Endothelial cell of umbilical vein (primary cell): Measurements from ENCODE around the gene IL1RL2. TPM values are rescaled to one million over a fixed set of nuclear protein-coding genes. Genes with fewer than 3 reads are reported as not detected.

Experiments
- BruUV-seq: library from RNA; stranded (reverse); fragments of 400-500 nt; replicated peaks from 2 replicates; lab custom pipeline; 2021; lab: Mats Ljungman, UMichigan
- CTCF ChIA-PET: fragments of 300-600, 350-600 bp; sonication (Branson Sonifier 250); formaldehyde crosslinking; loops from one replicate; lab custom pipeline; 2021; ENCODE audit warnings: antibody characterized with exemption, inconsistent platforms; lab: Charles Lee
- POLR2A ChIA-PET: fragments of 300-600, 350-600 bp; sonication (Branson Sonifier 250); formaldehyde crosslinking; loops from one replicate; lab custom pipeline; 2021; ENCODE audit warnings: antibody characterized with exemption, inconsistent platforms; lab: Charles Lee
- DNase-seq: peaks from one replicate; pipeline ENCODE4 v3.0.0-alpha.2; 2011; ENCODE audit warnings: low read depth, low spot score
- FAIRE-seq: peaks from 2 replicates; lab custom pipeline; 2011; peaks lifted over from hg19 to GRCh38; lab: Jason Lieb, UNC
- H2AFZ ChIP-seq: 2 replicates; pipeline ENCODE4 v1.6.0; 2012; ENCODE audit warnings: low read depth, low read length, control low read depth, inconsistent platforms
- H3K27ac ChIP-seq: 2 replicates; pipeline ENCODE4 v1.5.1; 2011; ENCODE audit warnings: low read depth, mild to moderate bottlenecking, control low read depth, low read length, moderate library complexity; ENCODE audit not compliant: insufficient read depth
- H3K27me3 ChIP-seq, 2 experiments: 2 replicates each; pipeline versions ENCODE4 v1.6.0 to v1.6.1; 2011; ENCODE audit warnings: low read length in 2 of 2, mixed read lengths in 1 of 2; ENCODE audit not compliant: control insufficient read depth in 2 of 2, insufficient read depth in 2 of 2
- H3K36me3 ChIP-seq, 2 experiments: 2 replicates in 1 of 2; 3 replicates in 1 of 2; pipeline ENCODE4 v1.5.1; 2011; ENCODE audit warnings: low read length in 2 of 2, mild to moderate bottlenecking in 1 of 2, moderate library complexity in 1 of 2; ENCODE audit not compliant: control insufficient read depth in 2 of 2, insufficient read depth in 2 of 2; ENCODE audit errors: extremely low read depth in 1 of 2
- H3K4me1 ChIP-seq: 3 replicates; pipeline ENCODE4 v1.5.1; 2011; ENCODE audit warnings: mild to moderate bottlenecking, low read length; ENCODE audit not compliant: control insufficient read depth, insufficient read depth; ENCODE audit errors: extremely low read depth
- H3K4me2 ChIP-seq: 2 replicates; pipeline ENCODE4 v1.6.1; 2011; ENCODE audit warnings: low read length, control low read depth, mixed read lengths; ENCODE audit not compliant: insufficient read depth
- H3K4me3 ChIP-seq, 3 experiments: fragments of 200-600 bp in 1 of 3; sonication (generic), shearing (Covaris generic) in 1 of 3; replicated peaks in 1 of 3; 2 replicates each; pipeline ENCODE4 v1.5.1; 2011 to 2016; ENCODE audit warnings: control low read depth in 3 of 3, low read length in 3 of 3, mild to moderate bottlenecking in 2 of 3, inconsistent platforms in 1 of 3, low read depth in 1 of 3, moderate library complexity in 1 of 3; ENCODE audit not compliant: insufficient read depth in 1 of 3
- H3K79me2 ChIP-seq: 2 replicates; pipeline ENCODE4 v1.6.0; 2012; ENCODE audit warnings: low read length, inconsistent platforms; ENCODE audit not compliant: control insufficient read depth, insufficient read depth
- H3K9ac ChIP-seq: replicated peaks from 2 replicates; pipeline ENCODE3; 2011; ENCODE audit warnings: low read length, control low read depth; ENCODE audit not compliant: insufficient read depth; ENCODE audit errors: extremely low read depth
- H3K9me1 ChIP-seq: replicated peaks from 3 replicates; pipeline ENCODE4 v1.6.0; 2011; ENCODE audit warnings: mild to moderate bottlenecking, low read length; ENCODE audit not compliant: control insufficient read depth, insufficient read depth; ENCODE audit errors: extremely low read depth
- H3K9me3 ChIP-seq: replicated peaks from 2 replicates; pipeline ENCODE4 v1.5.1; 2012; ENCODE audit warnings: low read length, inconsistent platforms; ENCODE audit not compliant: control insufficient read depth, insufficient read depth
- H4K20me1 ChIP-seq: replicated peaks from 2 replicates; pipeline ENCODE3; 2011; ENCODE audit warnings: mild to moderate bottlenecking, low read length; ENCODE audit not compliant: control insufficient read depth, insufficient read depth; ENCODE audit errors: extremely low read depth
- CTCF ChIP-seq, 2 donors: IDR thresholded peaks; 1 replicate in 1 of 2; 2 replicates in 1 of 2; pipeline ENCODE4 v1.5.1; 2011; ENCODE audit warnings: low read length in 2 of 2, mild to moderate bottlenecking in 2 of 2, moderate library complexity in 2 of 2, control low read depth in 1 of 2, inconsistent platforms in 1 of 2, low read depth in 1 of 2; ENCODE audit not compliant: insufficient read depth in 1 of 2; ENCODE audit errors: extremely low read depth in 1 of 2
- EZH2 ChIP-seq: IDR thresholded peaks from 2 replicates; pipeline ENCODE4 v1.6.1; 2012; ENCODE audit warnings: borderline replicate concordance, low read depth, mild to moderate bottlenecking, moderate library complexity, low read length, inconsistent platforms; ENCODE audit not compliant: severe bottlenecking
- FOS ChIP-seq: IDR thresholded peaks from 2 replicates; pipeline ENCODE4 v1.6.1; 2011; ENCODE audit warnings: mild to moderate bottlenecking, low read length, moderate library complexity, borderline replicate concordance; ENCODE audit not compliant: insufficient read depth
- GATA2 ChIP-seq: IDR thresholded peaks from 2 replicates; pipeline ENCODE4 v1.7.0; 2011; ENCODE audit warnings: low read depth, mild to moderate bottlenecking, moderate library complexity, mixed read lengths, low read length; ENCODE audit not compliant: insufficient read length, insufficient read depth
- JUN ChIP-seq: IDR thresholded peaks from 2 replicates; pipeline ENCODE4 v1.6.1; 2011; ENCODE audit warnings: borderline replicate concordance, low read depth; ENCODE audit not compliant: insufficient read length, insufficient read depth
- MAX ChIP-seq: IDR thresholded peaks from 2 replicates; pipeline ENCODE4 v1.6.1; 2011; ENCODE audit not compliant: insufficient read depth, insufficient read length
- POLR2AphosphoS5 ChIP-seq: IDR thresholded peaks from 2 replicates; pipeline ENCODE4 v1.6.1; 2012; ENCODE audit warnings: low read depth, mild to moderate bottlenecking, control low read depth, low read length, moderate library complexity; ENCODE audit not compliant: insufficient read depth
- dilution Hi-C: fragments of 300-500 bp; cut with MboI; formaldehyde crosslinking; loops from one replicate; pipeline ENCODE4 v1.15.0; 2019; ENCODE audit warnings: low sequenced_read_pairs; ENCODE audit not compliant: extremely low pct_ligation_motif_present
- intact Hi-C: fragments of 100-400 bp; cut with micrococcal nuclease; formaldehyde crosslinking; loops from one replicate; pipeline ENCODE4 v1.10.0; 2022
- polyA plus RNA-seq, 4 experiments: library from polyadenylated mRNA; depleted of rRNA in 3 of 4; stranded (reverse) in 3 of 4; unstranded in 1 of 4; fragments of >200 nt; gene quantifications; 2 replicates each; pipeline versions ENCODE4 v1.2.1 to v1.2.3, GENCODE V29; 2011 to 2012; ENCODE audit warnings: missing spikeins in 1 of 4
- total RNA-seq: library from RNA; stranded (reverse); gene quantifications from 2 replicates; pipeline ENCODE4 v1.2.3, GENCODE V29; 2021

Gene IL1RL2
- total and polyA plus RNA-seq, 2 donors (not counting 3 experiments of a cell fraction or from before 2014, with no cell fraction given): 0.11 TPM; not detected in 1

GRCh38 chr2:102181919-102182635, 4.7 kb upstream of the IL1RL2 start:
- dilution Hi-C loops (no loop called here), intact Hi-C loops (no loop called here)
- Histone ChIP-seq H3K9me3 (no peaks in the 10 kb centered on the region), H2AFZ (no peak overlapping the region), H3K4me3 (no peak overlapping the region), H3K36me3 (no peaks in the 10 kb centered on the region), H3K4me1 (peaks cover 8% of the 10 kb centered on the region), H3K9ac (no peak overlapping the region), H3K27ac (no peak overlapping the region), H3K79me2 (no peaks in the 10 kb centered on the region), H3K27me3 (no peaks in the 10 kb centered on the region), H4K20me1 (no peaks in the 10 kb centered on the region), H3K9me1 (no peaks in the 10 kb centered on the region), H3K4me2 (no peak overlapping the region)
- FAIRE-seq: no peak
- TF ChIP-seq POLR2AphosphoS5 (no peak), FOS (no peak)
- no peak for DNase-seq
- no TSS peak for BruUV-seq
- CTCF ChIA-PET: no interaction called here
- POLR2A ChIA-PET: no interaction called here

- CTCF ChIA-PET: interaction anchor here (1.2 to 3.1 kb wide), 3 partner anchors 42 to 164 kb away, joined by 3 to 23 read pairs (median 6); no protein-coding TSS in a partner anchor
- intact Hi-C loops: loop anchor here (2.0 kb wide), 2 partner anchors 57 to 163 kb away; no protein-coding TSS in a partner anchor
- Histone ChIP-seq H3K27me3 (no peaks in the 10 kb centered on the region), H4K20me1 (no peaks in the 10 kb centered on the region), H3K27ac (no peak overlapping the region), H3K79me2 (no peaks in the 10 kb centered on the region), H3K9me3 (no peaks in the 10 kb centered on the region), H3K4me1 (peaks cover 18% of the 10 kb centered on the region), H3K9me1 (no peaks in the 10 kb centered on the region), H3K36me3 (no peaks in the 10 kb centered on the region), H2AFZ (no peak overlapping the region), H3K9ac (no peak overlapping the region), H3K4me2 (no peak overlapping the region), H3K4me3 (no peak overlapping the region)
- no TSS peak for BruUV-seq
- TF ChIP-seq JUN (no peak), FOS (no peak), EZH2 (no peak), POLR2AphosphoS5 (no peak), CTCF (IDR thresholded peaks at IDR 0.05; ENCODE audit: extremely low read depth in 1 of 2, insufficient read depth in 1 of 2, low read depth in 1 of 2, low read length in 2 of 2) (no peak), GATA2 (no peak), MAX (no peak)
- dilution Hi-C loops: no loop called here
- POLR2A ChIA-PET: no interaction called here
- DNase-seq (no peak), FAIRE-seq (no peak)
Observed at GRCh38 chr2:102184018-102184417, 2.8 kb upstream of the IL1RL2 start.
